HEK293 (cell line): ENCODE results near the gene COL17A1.

Experiments used
- CTCF ChIP-seq: fragments of 450-650 bp; formaldehyde crosslinking; IDR thresholded peaks from 2 replicates; pipeline ENCODE4 v1.5.1; 2016; ENCODE audit warnings: missing biosample characterization, missing genetic modification characterization
- KLF1 ChIP-seq: fragments of 450-650 bp; formaldehyde crosslinking; IDR thresholded peaks from 2 replicates; pipeline ENCODE4 v1.5.1; 2016; ENCODE audit warnings: missing biosample characterization, missing genetic modification characterization
- KLF10 ChIP-seq: fragments of 450-650 bp; IDR thresholded peaks from 2 replicates; pipeline ENCODE4 v1.5.1; 2018; ENCODE audit warnings: missing biosample characterization, mild to moderate bottlenecking, missing genetic modification characterization
- PATZ1 ChIP-seq: fragments of 450-650 bp; formaldehyde crosslinking; IDR thresholded peaks from 2 replicates; pipeline ENCODE4 v1.5.1; 2016; ENCODE audit warnings: missing biosample characterization, missing genetic modification characterization
- PRDM1 ChIP-seq: fragments of 450-650 bp; formaldehyde crosslinking; IDR thresholded peaks from 2 replicates; pipeline ENCODE4; 2016; ENCODE audit warnings: missing biosample characterization, missing genetic modification characterization
- PRDM10 ChIP-seq: fragments of 450-650 bp; formaldehyde crosslinking; IDR thresholded peaks from 2 replicates; pipeline ENCODE4 v1.5.1; 2016; ENCODE audit warnings: missing biosample characterization, missing genetic modification characterization
- YY1 ChIP-seq: fragments of 450-650 bp; formaldehyde crosslinking; IDR thresholded peaks from 2 replicates; pipeline ENCODE4 v1.5.1; 2018; ENCODE audit warnings: missing biosample characterization, missing genetic modification characterization
- ZNF280D ChIP-seq: fragments of 450-650 bp; formaldehyde crosslinking; IDR thresholded peaks from 2 replicates; pipeline ENCODE4 v1.5.1; 2016; ENCODE audit warnings: missing biosample characterization, missing genetic modification characterization
- ZNF354C ChIP-seq: fragments of 450-650 bp; formaldehyde crosslinking; IDR thresholded peaks from 2 replicates; pipeline ENCODE4 v1.5.1; 2016; ENCODE audit warnings: missing biosample characterization, missing genetic modification characterization, low read depth, borderline replicate concordance
- ZNF48 ChIP-seq: fragments of 450-650 bp; formaldehyde crosslinking; IDR thresholded peaks from 2 replicates; pipeline ENCODE4 v1.5.1; 2016; ENCODE audit warnings: missing biosample characterization, missing genetic modification characterization
- ZNF629 ChIP-seq: fragments of 450-650 bp; formaldehyde crosslinking; IDR thresholded peaks from 2 replicates; pipeline ENCODE4 v1.5.1; 2017; ENCODE audit warnings: missing biosample characterization, missing genetic modification characterization

- no peak for TF ChIP-seq CTCF (tag by site-specific recombination)
- no peak for TF ChIP-seq PRDM10 (tag by site-specific recombination)
- no peak for TF ChIP-seq PATZ1 (tag by site-specific recombination)
- TF ChIP-seq ZNF354C: no peak
- no peak for TF ChIP-seq ZNF629
- no peak for TF ChIP-seq PRDM1 (tag by site-specific recombination)
- TF ChIP-seq YY1 (tag by site-specific recombination): no peak
- no peak for TF ChIP-seq ZNF48
- no peak for TF ChIP-seq KLF1 (tag by site-specific recombination)
- no peak for TF ChIP-seq KLF10 (tag by site-specific recombination)
- no peak for TF ChIP-seq ZNF280D (tag by site-specific recombination)
Observed at GRCh38 chr10:104081998-104082397, 3.7 kb downstream of the COL17A1 start.
